B cell (primary cell): Measurements from ENCODE around the gene DBP. TPM values are rescaled to one million over a fixed set of nuclear protein-coding genes. Genes with fewer than 3 reads are reported as not detected.

ENCODE experiments used
- ATAC-seq: fragments of 200-7000 bp; cut with Tn5 transposase; one replicate; pipeline ENCODE4 v1.10.0; 2021; ENCODE audit warnings: low read depth, mild to moderate bottlenecking, moderate number of reproducible peaks, moderate library complexity
- CTCF ChIA-PET: fragments of 350-600 bp; sonication (Branson Sonifier 250); formaldehyde crosslinking; loops from one replicate; lab custom pipeline; 2021; ENCODE audit warnings: antibody characterized with exemption, inconsistent platforms; lab: Charles Lee
- POLR2A ChIA-PET: fragments of 350-600 bp; sonication (Branson Sonifier 250); formaldehyde crosslinking; loops from one replicate; lab custom pipeline; 2021; ENCODE audit warnings: antibody characterized with exemption; lab: Charles Lee
- DNase-seq: peaks from one replicate; pipeline ENCODE4 v3.0.0; 2013
- H2AFZ ChIP-seq: 2 replicates; pipeline ENCODE4 v1.6.1; 2012; ENCODE audit warnings: mild to moderate bottlenecking, low read depth, low read length; ENCODE audit not compliant: insufficient read depth, poor library complexity, severe bottlenecking
- H3K27ac ChIP-seq, 2 donors: 1 replicate in 1 of 2; 2 replicates in 1 of 2; pipeline ENCODE4 v1.5.1; 2012 to 2013; ENCODE audit warnings: low read length in 2 of 2, mild to moderate bottlenecking in 2 of 2, moderate library complexity in 1 of 2
- H3K27me3 ChIP-seq, 4 experiments: fragments of 200-600 bp in 1 of 4; sonication (generic) in 1 of 4; replicated peaks in 1 of 4; 1 replicate in 2 of 4; 2 replicates in 2 of 4; pipeline versions ENCODE4 v1.6.1 to v1.7.0; 2013 to 2016; ENCODE audit warnings: low read length in 3 of 4, mild to moderate bottlenecking in 2 of 4, mixed read lengths in 1 of 4, moderate library complexity in 1 of 4; ENCODE audit not compliant: insufficient read depth in 4 of 4, control insufficient read depth in 3 of 4; ENCODE audit errors: control extremely low read depth in 1 of 4
- H3K36me3 ChIP-seq, 2 experiments: replicated peaks in 1 of 2; 1 replicate in 1 of 2; 2 replicates in 1 of 2; pipeline versions ENCODE4 v1.6.1 to v1.7.1; 2013; ENCODE audit warnings: low read length in 1 of 2; ENCODE audit not compliant: insufficient read depth in 2 of 2, control insufficient read depth in 1 of 2; ENCODE audit errors: control extremely low read depth in 1 of 2, extremely low read depth in 1 of 2
- H3K4me1 ChIP-seq, 2 donors: fragments of 200-600 bp in 1 of 2; sonication (generic) in 1 of 2; 1 replicate in 1 of 2; 2 replicates in 1 of 2; pipeline versions ENCODE4 v1.5.1 to v1.6.1; 2013 to 2017; ENCODE audit warnings: low read length in 2 of 2; ENCODE audit not compliant: control insufficient read depth in 2 of 2, insufficient read depth in 2 of 2
- H3K4me2 ChIP-seq: replicated peaks from 2 replicates; pipeline ENCODE3; 2012; ENCODE audit warnings: mild to moderate bottlenecking, low read depth, low read length; ENCODE audit not compliant: poor library complexity, severe bottlenecking
- H3K4me3 ChIP-seq, 5 experiments: fragments of 200-600 bp in 1 of 5; sonication (generic) in 1 of 5; 1 replicate in 3 of 5; 2 replicates in 2 of 5; pipeline versions ENCODE4 v1.5.1 to v1.7.0; 2011 to 2016; ENCODE audit warnings: low read length in 4 of 5, mild to moderate bottlenecking in 4 of 5, low read depth in 2 of 5, control low read depth in 1 of 5, moderate library complexity in 1 of 5; ENCODE audit not compliant: insufficient read depth in 1 of 5; ENCODE audit errors: control extremely low read depth in 1 of 5, extremely low read depth in 1 of 5
- H3K79me2 ChIP-seq: fragments of 200-600 bp; sonication (generic); one replicate; pipeline ENCODE4 v1.6.0; 2016; ENCODE audit warnings: low read length; ENCODE audit not compliant: control insufficient read depth, insufficient read depth
- H3K9ac ChIP-seq: fragments of 200-600 bp; sonication (generic); 2 replicates; pipeline ENCODE4 v1.6.1; 2017; ENCODE audit warnings: mild to moderate bottlenecking, low read length, moderate library complexity
- H3K9me3 ChIP-seq, 3 donors: one replicate each; pipeline versions ENCODE4 v1.6.1 to v1.7.1; 2013; ENCODE audit warnings: low read length in 2 of 3; ENCODE audit not compliant: control insufficient read depth in 2 of 3, insufficient read depth in 1 of 3; ENCODE audit errors: control extremely low read depth in 1 of 3
- H4K20me1 ChIP-seq: 2 replicates; pipeline ENCODE4 v1.6.0; 2012; ENCODE audit warnings: mild to moderate bottlenecking, low read length; ENCODE audit not compliant: insufficient read depth, control insufficient read depth, poor library complexity, severe bottlenecking
- H3K27ac Mint-ChIP-seq: one replicate; pipeline ENCODE4 v1.8.0; 2021; ENCODE audit warnings: mixed read lengths
- H3K27me3 Mint-ChIP-seq: one replicate; pipeline ENCODE4 v1.8.0; 2021; ENCODE audit warnings: mixed read lengths
- H3K4me1 Mint-ChIP-seq: one replicate; pipeline ENCODE4 v1.8.0; 2021; ENCODE audit warnings: mixed read lengths
- H3K4me3 Mint-ChIP-seq: one replicate; pipeline ENCODE4 v1.8.0; 2021; ENCODE audit warnings: mixed read lengths
- H3K9me3 Mint-ChIP-seq: one replicate; pipeline ENCODE4 v1.8.0; 2022; ENCODE audit warnings: mixed read lengths; ENCODE audit not compliant: insufficient read depth
- CTCF ChIP-seq: fragments of 200-600 bp; IDR thresholded peaks from one replicate; pipeline ENCODE4 v1.8.0; 2022; ENCODE audit warnings: antibody characterized with exemption, mild to moderate bottlenecking
- EZH2 ChIP-seq: IDR thresholded peaks from 2 replicates; pipeline ENCODE4 v1.6.1; 2012; ENCODE audit warnings: borderline replicate concordance, low read depth, mild to moderate bottlenecking, moderate library complexity, low read length; ENCODE audit not compliant: insufficient read depth, poor library complexity, severe bottlenecking
- WGBS: methylation state at CpG from one replicate; pipeline ENCODE4 v1.1.5; 2013; ENCODE audit warnings: missing lambda C conversion rate; ENCODE audit not compliant: insufficient coverage; 5-methylcytosine and 5-hydroxymethylcytosine counted together
- intact Hi-C: fragments of 100-400 bp; cut with micrococcal nuclease; formaldehyde crosslinking; loops from one replicate; pipeline ENCODE4 v1.10.0; 2022
- polyA plus RNA-seq: library from polyadenylated mRNA; depleted of rRNA; stranded (reverse); fragments of >200 nt; gene quantifications from 2 replicates; pipeline ENCODE4 v1.2.3, GENCODE V29; 2012
- total RNA-seq, 2 donors: library from RNA; stranded (reverse); fragments of 120-200 nt in 1 of 2; gene quantifications; 1 replicate in 1 of 2; 2 replicates in 1 of 2; pipeline versions ENCODE4 v1.2.3 to v1.2.4, GENCODE V29; 2013 to 2022

DBP gene
- total and polyA plus RNA-seq, 2 donors (not counting 1 experiment from before 2014, with no cell fraction given) = 23.5 to 33.0 TPM

GRCh38 chr19:48591021-48591420 is 46.2 kb downstream of the DBP start:
- H3K27me3 Mint-ChIP-seq = peaks cover 8% of the 10 kb centered on the region
- Histone ChIP-seq H3K27me3 (peaks cover 0 to 7% (median 4%) of the 10 kb centered on the region in 4 experiments), H4K20me1 (no peaks in the 10 kb centered on the region), H3K9me3 (peaks cover 0 to 3% (median 0%) of the 10 kb centered on the region in 3 donors), H3K27ac (no peak overlapping the region), H3K9ac (no peak overlapping the region), H3K36me3 (no peaks in the 10 kb centered on the region), H3K79me2 (no peaks in the 10 kb centered on the region), H2AFZ (no peak overlapping the region), H3K4me2 (no peak overlapping the region), H3K4me1 (peaks cover 4 to 11% of the 10 kb centered on the region in 2 donors), H3K4me3 (no peak overlapping the region)
- no peak overlapping the region for H3K27ac Mint-ChIP-seq
- CTCF ChIA-PET = interaction anchor here (1.3 to 2.1 kb wide), 2 partner anchors 33 to 85 kb away, joined by 4 read pairs; no protein-coding TSS in a partner anchor
- H3K9me3 Mint-ChIP-seq = no peaks in the 10 kb centered on the region
- 91% methylated on average over 5 of the region's 5 CpGs for WGBS
- DNase-seq (no peak), ATAC-seq (no peak)
- POLR2A ChIA-PET = no interaction called here
- peaks cover 8% of the 10 kb centered on the region for H3K4me1 Mint-ChIP-seq
- no peak for TF ChIP-seq EZH2
- no peak for TF ChIP-seq CTCF
- H3K4me3 Mint-ChIP-seq = no peak overlapping the region
- intact Hi-C loops = no loop called here

GRCh38 chr19:48588670-48589401 is 48.3 kb downstream of the DBP start:
- peak overlapping the region; percentile 67 for H3K4me2 ChIP-seq
- H3K9me3 ChIP-seq = peaks cover 0 to 14% (median 0%) of the 10 kb centered on the region in 3 donors
- no peak overlapping the region for H3K27ac ChIP-seq
- H4K20me1 ChIP-seq = no peaks in the 10 kb centered on the region
- DNase-seq (peak; percentile 89), ATAC-seq (peak; percentile 91)
- 5% methylated on average over 36 of the region's 36 CpGs for WGBS
- peak overlapping the region; percentile 82 for H3K4me3 Mint-ChIP-seq
- H3K36me3 ChIP-seq = no peaks in the 10 kb centered on the region
- ChIA-PET CTCF (interaction anchor here (0.7 to 5.0 kb wide), 24 partner anchors 9 to 626 kb away, joined by 3 to 40 read pairs (median 4); partner anchors contain the start of genes FAM83E and SPACA4), POLR2A (interaction anchor here (0.6 to 0.7 kb wide), 2 partner anchors 75 to 185 kb away, joined by 3 to 4 read pairs; no protein-coding TSS in a partner anchor)
- H3K27ac Mint-ChIP-seq = no peak overlapping the region
- H3K4me1 ChIP-seq = peaks cover 4 to 15% of the 10 kb centered on the region in 2 donors
- peaks cover 14% of the 10 kb centered on the region for H3K27me3 Mint-ChIP-seq
- peaks cover 0 to 7% (median 4%) of the 10 kb centered on the region in 4 experiments for H3K27me3 ChIP-seq
- peak overlapping the region; percentile 46 for H3K9ac ChIP-seq
- H3K4me3 ChIP-seq = peak overlapping the region in 4 of 5 experiments; percentile 14 to 56 (median 48)
- no peaks in the 10 kb centered on the region for H3K79me2 ChIP-seq
- H3K4me1 Mint-ChIP-seq = peaks cover 12% of the 10 kb centered on the region
- H2AFZ ChIP-seq = peak overlapping the region; percentile 67
- intact Hi-C loops = loop anchor here (1.0 to 2.0 kb wide), 5 partner anchors 19 to 322 kb away; no protein-coding TSS in a partner anchor
- no peaks in the 10 kb centered on the region for H3K9me3 Mint-ChIP-seq
- no peak for TF ChIP-seq EZH2
- TF ChIP-seq CTCF = peak; percentile 94
